ENCODE measurements around the gene LIAS. TPM values are rescaled to one million over a fixed set of nuclear protein-coding genes. Genes with fewer than 3 reads are reported as not detected.

The LIAS gene
- total and polyA plus RNA-seq, 10 of the 15 experiments (the other 5 are each of a cell fraction or from before 2014, with no cell fraction given) = 17.9 to 32.3 (median 26.4) TPM

GRCh38 chr4:39452153-39452859 is 6.5 kb upstream of the LIAS start (continued):
- TF ChIP-seq HSF1 (IDR thresholded peaks at IDR 0.05; ENCODE audit: low read depth, low read length) (no peak), ATF7 (IDR thresholded peaks at IDR 0.05; ENCODE audit: low read depth) (no peak), NBN (IDR thresholded peaks at IDR 0.05) (no peak), EP300 (IDR thresholded peaks at IDR 0.05; ENCODE audit: borderline replicate concordance in 1 of 2, control insufficient read depth in 1 of 2, low read depth in 2 of 2, low read length in 2 of 2) (no peak), ZNF384 (IDR thresholded peaks at IDR 0.05; ENCODE audit: borderline replicate concordance, low read depth, low read length) (no peak), CBX3 (IDR thresholded peaks at IDR 0.05; ENCODE audit: borderline replicate concordance, low read depth) (no peak), TARDBP (IDR thresholded peaks at IDR 0.05; ENCODE audit: borderline replicate concordance) (no peak), LARP7 (IDR thresholded peaks at IDR 0.05) (no peak), MTA3 (IDR thresholded peaks at IDR 0.05; ENCODE audit: borderline replicate concordance, low read length) (peak; percentile 3; the same call in 1 of the 2 replicates), RCOR1 (conservative IDR thresholded peaks at IDR 0.05; ENCODE audit: low read depth, low read length) (no peak), HCFC1 (IDR thresholded peaks at IDR 0.05; ENCODE audit: low read length) (no peak), NRF1 (conservative IDR thresholded peaks at IDR 0.05; ENCODE audit: low read depth, low read length) (no peak), ZNF217 (IDR thresholded peaks at IDR 0.05) (no peak), JUNB (IDR thresholded peaks at IDR 0.05) (no peak), NFIC (IDR thresholded peaks at IDR 0.05; ENCODE audit: low read depth, low read length) (peak; percentile 43; the same call in 1 of the 2 replicates), NR2C2 (IDR thresholded peaks at IDR 0.05; ENCODE audit: borderline replicate concordance, control insufficient read depth, insufficient read length, low read depth) (no peak), SUPT20H (IDR thresholded peaks at IDR 0.05; ENCODE audit: borderline replicate concordance, control insufficient read depth, low read depth, low read length) (no peak), ELK1 (IDR thresholded peaks at IDR 0.05; ENCODE audit: low read depth, low read length) (no peak)
- TF ChIP-seq, protein P1, sequence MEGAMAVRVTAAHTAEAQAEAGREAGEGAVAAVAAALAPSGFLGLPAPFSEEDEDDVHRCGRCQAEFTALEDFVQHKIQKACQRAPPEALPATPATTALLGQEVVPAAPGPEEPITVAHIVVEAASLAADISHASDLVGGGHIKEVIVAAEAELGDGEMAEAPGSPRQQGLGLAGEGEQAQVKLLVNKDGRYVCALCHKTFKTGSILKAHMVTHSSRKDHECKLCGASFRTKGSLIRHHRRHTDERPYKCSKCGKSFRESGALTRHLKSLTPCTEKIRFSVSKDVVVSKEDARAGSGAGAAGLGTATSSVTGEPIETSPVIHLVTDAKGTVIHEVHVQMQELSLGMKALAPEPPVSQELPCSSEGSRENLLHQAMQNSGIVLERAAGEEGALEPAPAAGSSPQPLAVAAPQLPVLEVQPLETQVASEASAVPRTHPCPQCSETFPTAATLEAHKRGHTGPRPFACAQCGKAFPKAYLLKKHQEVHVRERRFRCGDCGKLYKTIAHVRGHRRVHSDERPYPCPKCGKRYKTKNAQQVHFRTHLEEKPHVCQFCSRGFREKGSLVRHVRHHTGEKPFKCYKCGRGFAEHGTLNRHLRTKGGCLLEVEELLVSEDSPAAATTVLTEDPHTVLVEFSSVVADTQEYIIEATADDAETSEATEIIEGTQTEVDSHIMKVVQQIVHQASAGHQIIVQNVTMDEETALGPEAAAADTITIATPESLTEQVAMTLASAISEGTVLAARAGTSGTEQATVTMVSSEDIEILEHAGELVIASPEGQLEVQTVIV (IDR thresholded peaks at IDR 0.05; ENCODE audit: borderline replicate concordance, partially characterized antibody) = no peak
- TF ChIP-seq, protein P2, sequence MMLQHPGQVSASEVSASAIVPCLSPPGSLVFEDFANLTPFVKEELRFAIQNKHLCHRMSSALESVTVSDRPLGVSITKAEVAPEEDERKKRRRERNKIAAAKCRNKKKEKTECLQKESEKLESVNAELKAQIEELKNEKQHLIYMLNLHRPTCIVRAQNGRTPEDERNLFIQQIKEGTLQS (IDR thresholded peaks at IDR 0.05; ENCODE audit: borderline replicate concordance, extremely low read depth, low read depth, low read length) = no peak
- TF ChIP-seq, protein P3, sequence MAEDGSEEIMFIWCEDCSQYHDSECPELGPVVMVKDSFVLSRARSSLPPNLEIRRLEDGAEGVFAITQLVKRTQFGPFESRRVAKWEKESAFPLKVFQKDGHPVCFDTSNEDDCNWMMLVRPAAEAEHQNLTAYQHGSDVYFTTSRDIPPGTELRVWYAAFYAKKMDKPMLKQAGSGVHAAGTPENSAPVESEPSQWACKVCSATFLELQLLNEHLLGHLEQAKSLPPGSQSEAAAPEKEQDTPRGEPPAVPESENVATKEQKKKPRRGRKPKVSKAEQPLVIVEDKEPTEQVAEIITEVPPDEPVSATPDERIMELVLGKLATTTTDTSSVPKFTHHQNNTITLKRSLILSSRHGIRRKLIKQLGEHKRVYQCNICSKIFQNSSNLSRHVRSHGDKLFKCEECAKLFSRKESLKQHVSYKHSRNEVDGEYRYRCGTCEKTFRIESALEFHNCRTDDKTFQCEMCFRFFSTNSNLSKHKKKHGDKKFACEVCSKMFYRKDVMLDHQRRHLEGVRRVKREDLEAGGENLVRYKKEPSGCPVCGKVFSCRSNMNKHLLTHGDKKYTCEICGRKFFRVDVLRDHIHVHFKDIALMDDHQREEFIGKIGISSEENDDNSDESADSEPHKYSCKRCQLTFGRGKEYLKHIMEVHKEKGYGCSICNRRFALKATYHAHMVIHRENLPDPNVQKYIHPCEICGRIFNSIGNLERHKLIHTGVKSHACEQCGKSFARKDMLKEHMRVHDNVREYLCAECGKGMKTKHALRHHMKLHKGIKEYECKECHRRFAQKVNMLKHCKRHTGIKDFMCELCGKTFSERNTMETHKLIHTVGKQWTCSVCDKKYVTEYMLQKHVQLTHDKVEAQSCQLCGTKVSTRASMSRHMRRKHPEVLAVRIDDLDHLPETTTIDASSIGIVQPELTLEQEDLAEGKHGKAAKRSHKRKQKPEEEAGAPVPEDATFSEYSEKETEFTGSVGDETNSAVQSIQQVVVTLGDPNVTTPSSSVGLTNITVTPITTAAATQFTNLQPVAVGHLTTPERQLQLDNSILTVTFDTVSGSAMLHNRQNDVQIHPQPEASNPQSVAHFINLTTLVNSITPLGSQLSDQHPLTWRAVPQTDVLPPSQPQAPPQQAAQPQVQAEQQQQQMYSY (CRISPR knock-in tag; IDR thresholded peaks at IDR 0.05) = no peak

Measured in GM12878 (cell line).